ENCODE data around the gene TTC29.

- no peak for TF ChIP-seq EZH2 (IDR thresholded peaks at IDR 0.05; ENCODE audit: insufficient read depth, poor library complexity, severe bottlenecking)
- TF ChIP-seq EZH2phosphoT487 (IDR thresholded peaks at IDR 0.05; ENCODE audit: insufficient read depth, low read depth), result no peak
These were observed 15.0 kb upstream of the TTC29 start for GRCh38 chr4:146960634-146961033.

Data from GM23248 (cell line).